ENCODE measurements around the gene ITGB6. TPM values are rescaled to one million over a fixed set of nuclear protein-coding genes. Genes with fewer than 3 reads are reported as not detected.

ITGB6 gene
- total and polyA plus RNA-seq, 2 of the 4 experiments (the other 2 are of a cell fraction), result under 0.01 TPM; not detected in 1

- H2BK5ac ChIP-seq (ENCODE audit: low read depth, low read length, poor library complexity, severe bottlenecking), result no peak overlapping the region
- H3K14ac ChIP-seq (replicated peaks; ENCODE audit: low read depth, low read length), result no peak overlapping the region
- peak overlapping the region; percentile 14; the same call in 1 of the 2 replicates for H2BK20ac ChIP-seq (ENCODE audit: low read depth, low read length)
- H2AK5ac ChIP-seq (ENCODE audit: low read depth, low read length), result no peak overlapping the region
- intact Hi-C loops (cut with micrococcal nuclease) (loop anchor here (10.0 kb wide), 1 partner anchor 296 kb away; no protein-coding TSS in a partner anchor), dilution Hi-C loops (cut with HindIII; ENCODE audit: low sequenced_read_pairs, unreplicated experiment) (no loop called here), in situ Hi-C loops (cut with MboI; ENCODE audit: low sequenced_read_pairs) (loop anchor here (10.0 kb wide), 1 partner anchor 876 kb away; no protein-coding TSS in a partner anchor)
- H3K18ac ChIP-seq (ENCODE audit: low read depth, low read length), result no peak overlapping the region
- TF ChIP-seq RCOR1 (IDR thresholded peaks at IDR 0.05; ENCODE audit: insufficient replicate concordance, low read length) (no peak), MAFK (IDR thresholded peaks at IDR 0.05; ENCODE audit: low read depth, low read length) (no peak), RFX5 (IDR thresholded peaks at IDR 0.05; ENCODE audit: low read depth, low read length) (no peak), SMC3 (IDR thresholded peaks at IDR 0.05; ENCODE audit: low read depth, low read length) (no peak), MAZ (IDR thresholded peaks at IDR 0.05; ENCODE audit: borderline replicate concordance, low read depth, low read length) (no peak), FOS (IDR thresholded peaks at IDR 0.05; ENCODE audit: low read depth, low read length) (no peak), NFE2L2 (IDR thresholded peaks at IDR 0.05; ENCODE audit: low read depth, low read length) (no peak), CTCF (conservative IDR thresholded peaks at IDR 0.05; ENCODE audit: low read depth, low read length) (no peak), BHLHE40 (IDR thresholded peaks at IDR 0.05; ENCODE audit: low read depth, low read length) (no peak), ELK1 (IDR thresholded peaks at IDR 0.05; ENCODE audit: borderline replicate concordance, low read depth, low read length) (no peak), CEBPB (IDR thresholded peaks at IDR 0.05; ENCODE audit: low read depth, low read length) (no peak), POLR2A (IDR thresholded peaks at IDR 0.05; ENCODE audit: low read depth, low read length) (no peak)
- no peak overlapping the region for H3K4ac ChIP-seq (ENCODE audit: low read depth, low read length)
- H4K91ac ChIP-seq (ENCODE audit: insufficient read depth, low read depth, low read length), result no peak overlapping the region
- H3K9me3 ChIP-seq (ENCODE audit: control insufficient read depth, insufficient read depth, low read length), result no peaks in the 10 kb centered on the region
- no peak overlapping the region for H3K56ac ChIP-seq (ENCODE audit: extremely low read depth, insufficient read depth, low read length)
- CTCF ChIA-PET, result interaction anchor here (0.5 to 1.8 kb wide), 8 partner anchors 30 to 955 kb away, joined by 3 to 7 read pairs (median 5); no protein-coding TSS in a partner anchor
- no peak overlapping the region for H4K5ac ChIP-seq (ENCODE audit: low read depth, low read length)
- H3K27me3 ChIP-seq (ENCODE audit: control insufficient read depth, insufficient read depth, low read length), result peaks cover 2% of the 10 kb centered on the region; the same call in 1 of the 2 replicates
- no peaks in the 10 kb centered on the region for H4K20me1 ChIP-seq (ENCODE audit: insufficient read depth, low read length)
- no peak overlapping the region for H3K27ac ChIP-seq (ENCODE audit: insufficient read depth, low read length)
- H3K36me3 ChIP-seq (ENCODE audit: control insufficient read depth, insufficient read depth, low read length), result no peaks in the 10 kb centered on the region
- no peak overlapping the region for H3K23ac ChIP-seq (ENCODE audit: low read depth, low read length)
- no TSS peak for BruUV-seq (replicated peaks)
- H3K9ac ChIP-seq (ENCODE audit: low read depth, low read length), result no peak overlapping the region
- H3K4me1 ChIP-seq (ENCODE audit: control insufficient read depth, insufficient read depth, low read length), result no peaks in the 10 kb centered on the region
- DNase-seq (no peak), ATAC-seq (ENCODE audit: low read depth) (no peak)
- no peak overlapping the region for H2BK15ac ChIP-seq (ENCODE audit: low read depth, low read length)
- H2AFZ ChIP-seq (replicated peaks; ENCODE audit: low read length, poor library complexity), result no peak overlapping the region
- POLR2A ChIA-PET (ENCODE audit: unreplicated experiment), result no interaction called here
- H3K9me1 ChIP-seq (ENCODE audit: insufficient read depth, low read length), result no peaks in the 10 kb centered on the region
- no peaks in the 10 kb centered on the region for H3K79me1 ChIP-seq (ENCODE audit: low read depth in 1 of 2, low read length in 2 of 2)
- no peak overlapping the region for H3K4me3 ChIP-seq (ENCODE audit: insufficient read depth, low read depth, low read length)
- H2AK9ac ChIP-seq (replicated peaks; ENCODE audit: low read depth, low read length, poor library complexity), result peak overlapping the region; percentile 4
- no peak overlapping the region for H4K8ac ChIP-seq (ENCODE audit: low read depth in 2 of 2, low read length in 2 of 2)
- WGBS, 2 experiments (ENCODE audit: extremely low coverage in 2 of 2, insufficient read length in 1 of 2), result no CpG with 5 or more reads among the region's 3 CpGs
- H3K4me2 ChIP-seq (ENCODE audit: low read depth, low read length), result no peak overlapping the region
- no peak overlapping the region for H2BK120ac ChIP-seq (ENCODE audit: low read depth, low read length)
Observed at GRCh38 chr2:160109243-160109642, 90.8 kb downstream of the ITGB6 start.
